ENCODE data around the gene TSPAN9.
A peak's percentile ranks its signal among the peaks of the same experiment; 100 is the strongest.

The TSPAN9 gene

DNA sequence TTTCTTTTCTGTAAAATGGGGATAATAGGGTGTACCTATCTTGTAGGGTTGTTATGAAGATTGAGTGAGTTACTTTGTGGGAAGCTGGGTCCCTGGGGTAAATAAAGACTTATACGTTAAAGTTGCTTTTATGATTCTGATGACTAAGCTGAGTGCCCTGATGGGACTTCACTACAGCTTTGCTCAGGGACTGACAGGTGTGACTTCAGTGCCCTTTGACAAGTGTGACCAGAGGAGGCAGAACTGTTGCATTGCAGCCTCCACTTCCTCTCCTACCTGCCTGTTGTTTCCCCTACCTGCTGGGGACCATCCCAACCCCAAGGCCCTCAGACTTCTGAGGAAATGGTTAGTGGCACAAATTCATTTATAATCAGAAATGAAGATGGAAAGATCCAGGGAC, 119.3 kb downstream of the TSPAN9 start:
- H3K27ac Mint-ChIP-seq: no peak overlapping the region
- TF ChIP-seq, protein P1, sequence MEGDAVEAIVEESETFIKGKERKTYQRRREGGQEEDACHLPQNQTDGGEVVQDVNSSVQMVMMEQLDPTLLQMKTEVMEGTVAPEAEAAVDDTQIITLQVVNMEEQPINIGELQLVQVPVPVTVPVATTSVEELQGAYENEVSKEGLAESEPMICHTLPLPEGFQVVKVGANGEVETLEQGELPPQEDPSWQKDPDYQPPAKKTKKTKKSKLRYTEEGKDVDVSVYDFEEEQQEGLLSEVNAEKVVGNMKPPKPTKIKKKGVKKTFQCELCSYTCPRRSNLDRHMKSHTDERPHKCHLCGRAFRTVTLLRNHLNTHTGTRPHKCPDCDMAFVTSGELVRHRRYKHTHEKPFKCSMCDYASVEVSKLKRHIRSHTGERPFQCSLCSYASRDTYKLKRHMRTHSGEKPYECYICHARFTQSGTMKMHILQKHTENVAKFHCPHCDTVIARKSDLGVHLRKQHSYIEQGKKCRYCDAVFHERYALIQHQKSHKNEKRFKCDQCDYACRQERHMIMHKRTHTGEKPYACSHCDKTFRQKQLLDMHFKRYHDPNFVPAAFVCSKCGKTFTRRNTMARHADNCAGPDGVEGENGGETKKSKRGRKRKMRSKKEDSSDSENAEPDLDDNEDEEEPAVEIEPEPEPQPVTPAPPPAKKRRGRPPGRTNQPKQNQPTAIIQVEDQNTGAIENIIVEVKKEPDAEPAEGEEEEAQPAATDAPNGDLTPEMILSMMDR (IDR thresholded peaks at IDR 0.05; ENCODE audit: unreplicated experiment in 3 of 3): no peak
- H3K36me3 Mint-ChIP-seq (ENCODE audit: low read depth): no peaks in the 10 kb centered on the region
- H3K4me1 Mint-ChIP-seq: peaks cover 16% of the 10 kb centered on the region
- peak overlapping the region in 2 of 3 experiments; percentile 11 to 12 for H3K4me3 Mint-ChIP-seq
- peaks cover 30% of the 10 kb centered on the region for H3K27me3 Mint-ChIP-seq (ENCODE audit: low read depth)
- H3K9me3 Mint-ChIP-seq: no peaks in the 10 kb centered on the region

GRCh38 chr12:3197131-3197818, 120.1 kb downstream of the TSPAN9 start:
- Mint-ChIP-seq H3K4me3 (peak overlapping the region in 2 of 3 experiments; percentile 27 to 55), H3K27ac (no peak overlapping the region), H3K27me3 (ENCODE audit: low read depth) (peaks cover 30% of the 10 kb centered on the region), H3K4me1 (peaks cover 17% of the 10 kb centered on the region), H3K36me3 (ENCODE audit: low read depth) (no peaks in the 10 kb centered on the region), H3K9me3 (no peaks in the 10 kb centered on the region)
- TF ChIP-seq, protein P1 (IDR thresholded peaks at IDR 0.05; ENCODE audit: unreplicated experiment in 3 of 3): no peak

GRCh38 chr12:3199551-3200031, 122.4 kb downstream of the TSPAN9 start:
- no peak overlapping the region for H3K27ac Mint-ChIP-seq
- peak overlapping the region; percentile 91 to 93 (median 92) for H3K4me3 Mint-ChIP-seq
- H3K36me3 Mint-ChIP-seq (ENCODE audit: low read depth): peaks cover 3% of the 10 kb centered on the region
- H3K27me3 Mint-ChIP-seq (ENCODE audit: low read depth): peaks cover 33% of the 10 kb centered on the region
- TF ChIP-seq, protein P1 (IDR thresholded peaks at IDR 0.05; ENCODE audit: unreplicated experiment in 3 of 3): no peak
- H3K4me1 Mint-ChIP-seq: peaks cover 27% of the 10 kb centered on the region
- no peaks in the 10 kb centered on the region for H3K9me3 Mint-ChIP-seq

GRCh38 chr12:3200032-3200617, 122.9 kb downstream of the TSPAN9 start:
- no peak overlapping the region for H3K27ac Mint-ChIP-seq
- peaks cover 27% of the 10 kb centered on the region for H3K4me1 Mint-ChIP-seq
- H3K4me3 Mint-ChIP-seq: peak overlapping the region; percentile 91 to 93 (median 92)
- peaks cover 3% of the 10 kb centered on the region for H3K36me3 Mint-ChIP-seq (ENCODE audit: low read depth)
- H3K27me3 Mint-ChIP-seq (ENCODE audit: low read depth): peaks cover 33% of the 10 kb centered on the region
- H3K9me3 Mint-ChIP-seq: no peaks in the 10 kb centered on the region
- TF ChIP-seq, protein P1 (IDR thresholded peaks at IDR 0.05; ENCODE audit: unreplicated experiment in 3 of 3): no peak

DNA sequence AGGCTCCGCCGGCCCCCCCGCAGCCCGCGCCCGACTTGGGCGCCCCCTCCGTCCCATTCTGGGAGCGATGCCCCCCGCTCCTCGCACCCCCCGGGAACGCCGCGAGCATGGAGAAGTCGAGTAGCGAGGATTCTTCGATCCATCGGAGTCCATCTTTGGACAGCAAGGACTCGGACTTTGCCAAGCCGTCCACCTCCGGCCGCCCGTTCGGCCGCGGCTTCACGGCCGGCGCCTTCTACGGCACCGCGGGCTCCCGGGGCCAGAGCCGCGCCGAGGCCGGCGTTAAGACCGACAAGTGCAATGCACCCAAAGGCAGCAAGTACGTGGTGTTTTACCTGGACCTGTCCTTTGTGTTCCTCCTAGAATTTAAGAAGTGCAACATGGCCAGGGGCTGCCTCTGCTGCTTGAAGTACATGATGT, 123.6 kb downstream of the TSPAN9 start:
- peak overlapping the region; percentile 84 to 87 (median 86) for H3K4me3 Mint-ChIP-seq
- peaks cover 3% of the 10 kb centered on the region for H3K36me3 Mint-ChIP-seq (ENCODE audit: low read depth)
- H3K4me1 Mint-ChIP-seq: peaks cover 34% of the 10 kb centered on the region
- TF ChIP-seq, protein P1 (IDR thresholded peaks at IDR 0.05; ENCODE audit: unreplicated experiment in 3 of 3): no peak
- no peaks in the 10 kb centered on the region for H3K9me3 Mint-ChIP-seq
- peaks cover 29% of the 10 kb centered on the region for H3K27me3 Mint-ChIP-seq (ENCODE audit: low read depth)
- H3K27ac Mint-ChIP-seq: no peak overlapping the region
